Endothelial cell of umbilical vein (primary cell): ENCODE results near the gene FBLN2. TPM values are rescaled to one million over a fixed set of nuclear protein-coding genes. Genes with fewer than 3 reads are reported as not detected.

ENCODE experiments used
- BruUV-seq: library from RNA; stranded (reverse); fragments of 400-500 nt; replicated peaks from 2 replicates; lab custom pipeline; 2021; lab: Mats Ljungman, UMichigan
- CTCF ChIA-PET: fragments of 300-600, 350-600 bp; sonication (Branson Sonifier 250); formaldehyde crosslinking; loops from one replicate; lab custom pipeline; 2021; ENCODE audit warnings: antibody characterized with exemption, inconsistent platforms; lab: Charles Lee
- POLR2A ChIA-PET: fragments of 300-600, 350-600 bp; sonication (Branson Sonifier 250); formaldehyde crosslinking; loops from one replicate; lab custom pipeline; 2021; ENCODE audit warnings: antibody characterized with exemption, inconsistent platforms; lab: Charles Lee
- DNase-seq: peaks from one replicate; pipeline ENCODE4 v3.0.0-alpha.2; 2011; ENCODE audit warnings: low read depth, low spot score
- FAIRE-seq: peaks from 2 replicates; lab custom pipeline; 2011; peaks lifted over from hg19 to GRCh38; lab: Jason Lieb, UNC
- H2AFZ ChIP-seq: 2 replicates; pipeline ENCODE4 v1.6.0; 2012; ENCODE audit warnings: low read depth, low read length, control low read depth, inconsistent platforms
- H3K27ac ChIP-seq: 2 replicates; pipeline ENCODE4 v1.5.1; 2011; ENCODE audit warnings: low read depth, mild to moderate bottlenecking, control low read depth, low read length, moderate library complexity; ENCODE audit not compliant: insufficient read depth
- H3K27me3 ChIP-seq, 2 experiments: 2 replicates each; pipeline versions ENCODE4 v1.6.0 to v1.6.1; 2011; ENCODE audit warnings: low read length in 2 of 2, mixed read lengths in 1 of 2; ENCODE audit not compliant: control insufficient read depth in 2 of 2, insufficient read depth in 2 of 2
- H3K36me3 ChIP-seq, 2 experiments: 2 replicates in 1 of 2; 3 replicates in 1 of 2; pipeline ENCODE4 v1.5.1; 2011; ENCODE audit warnings: low read length in 2 of 2, mild to moderate bottlenecking in 1 of 2, moderate library complexity in 1 of 2; ENCODE audit not compliant: control insufficient read depth in 2 of 2, insufficient read depth in 2 of 2; ENCODE audit errors: extremely low read depth in 1 of 2
- H3K4me1 ChIP-seq: 3 replicates; pipeline ENCODE4 v1.5.1; 2011; ENCODE audit warnings: mild to moderate bottlenecking, low read length; ENCODE audit not compliant: control insufficient read depth, insufficient read depth; ENCODE audit errors: extremely low read depth
- H3K4me2 ChIP-seq: 2 replicates; pipeline ENCODE4 v1.6.1; 2011; ENCODE audit warnings: low read length, control low read depth, mixed read lengths; ENCODE audit not compliant: insufficient read depth
- H3K4me3 ChIP-seq, 3 experiments: fragments of 200-600 bp in 1 of 3; sonication (generic), shearing (Covaris generic) in 1 of 3; replicated peaks in 1 of 3; 2 replicates each; pipeline ENCODE4 v1.5.1; 2011 to 2016; ENCODE audit warnings: control low read depth in 3 of 3, low read length in 3 of 3, mild to moderate bottlenecking in 2 of 3, inconsistent platforms in 1 of 3, low read depth in 1 of 3, moderate library complexity in 1 of 3; ENCODE audit not compliant: insufficient read depth in 1 of 3
- H3K79me2 ChIP-seq: 2 replicates; pipeline ENCODE4 v1.6.0; 2012; ENCODE audit warnings: low read length, inconsistent platforms; ENCODE audit not compliant: control insufficient read depth, insufficient read depth
- H3K9ac ChIP-seq: replicated peaks from 2 replicates; pipeline ENCODE3; 2011; ENCODE audit warnings: low read length, control low read depth; ENCODE audit not compliant: insufficient read depth; ENCODE audit errors: extremely low read depth
- H3K9me1 ChIP-seq: replicated peaks from 3 replicates; pipeline ENCODE4 v1.6.0; 2011; ENCODE audit warnings: mild to moderate bottlenecking, low read length; ENCODE audit not compliant: control insufficient read depth, insufficient read depth; ENCODE audit errors: extremely low read depth
- H3K9me3 ChIP-seq: replicated peaks from 2 replicates; pipeline ENCODE4 v1.5.1; 2012; ENCODE audit warnings: low read length, inconsistent platforms; ENCODE audit not compliant: control insufficient read depth, insufficient read depth
- H4K20me1 ChIP-seq: replicated peaks from 2 replicates; pipeline ENCODE3; 2011; ENCODE audit warnings: mild to moderate bottlenecking, low read length; ENCODE audit not compliant: control insufficient read depth, insufficient read depth; ENCODE audit errors: extremely low read depth
- EZH2 ChIP-seq: IDR thresholded peaks from 2 replicates; pipeline ENCODE4 v1.6.1; 2012; ENCODE audit warnings: borderline replicate concordance, low read depth, mild to moderate bottlenecking, moderate library complexity, low read length, inconsistent platforms; ENCODE audit not compliant: severe bottlenecking
- FOS ChIP-seq: IDR thresholded peaks from 2 replicates; pipeline ENCODE4 v1.6.1; 2011; ENCODE audit warnings: mild to moderate bottlenecking, low read length, moderate library complexity, borderline replicate concordance; ENCODE audit not compliant: insufficient read depth
- GATA2 ChIP-seq: IDR thresholded peaks from 2 replicates; pipeline ENCODE4 v1.7.0; 2011; ENCODE audit warnings: low read depth, mild to moderate bottlenecking, moderate library complexity, mixed read lengths, low read length; ENCODE audit not compliant: insufficient read length, insufficient read depth
- JUN ChIP-seq: IDR thresholded peaks from 2 replicates; pipeline ENCODE4 v1.6.1; 2011; ENCODE audit warnings: borderline replicate concordance, low read depth; ENCODE audit not compliant: insufficient read length, insufficient read depth
- MAX ChIP-seq: IDR thresholded peaks from 2 replicates; pipeline ENCODE4 v1.6.1; 2011; ENCODE audit not compliant: insufficient read depth, insufficient read length
- MYC ChIP-seq: IDR thresholded peaks from one replicate; pipeline ENCODE4 v1.6.1; 2011; ENCODE audit warnings: mild to moderate bottlenecking, low read depth, low read length
- POLR2A ChIP-seq: IDR thresholded peaks from 2 replicates; pipeline ENCODE4 v1.6.1; 2012; ENCODE audit warnings: low read depth, mild to moderate bottlenecking, control low read depth, low read length
- POLR2AphosphoS5 ChIP-seq: IDR thresholded peaks from 2 replicates; pipeline ENCODE4 v1.6.1; 2012; ENCODE audit warnings: low read depth, mild to moderate bottlenecking, control low read depth, low read length, moderate library complexity; ENCODE audit not compliant: insufficient read depth
- dilution Hi-C: fragments of 300-500 bp; cut with MboI; formaldehyde crosslinking; loops from one replicate; pipeline ENCODE4 v1.15.0; 2019; ENCODE audit warnings: low sequenced_read_pairs; ENCODE audit not compliant: extremely low pct_ligation_motif_present
- intact Hi-C: fragments of 100-400 bp; cut with micrococcal nuclease; formaldehyde crosslinking; loops from one replicate; pipeline ENCODE4 v1.10.0; 2022
- polyA plus RNA-seq, 4 experiments: library from polyadenylated mRNA; depleted of rRNA in 3 of 4; stranded (reverse) in 3 of 4; unstranded in 1 of 4; fragments of >200 nt; gene quantifications; 2 replicates each; pipeline versions ENCODE4 v1.2.1 to v1.2.3, GENCODE V29; 2011 to 2012; ENCODE audit warnings: missing spikeins in 1 of 4
- total RNA-seq: library from RNA; stranded (reverse); gene quantifications from 2 replicates; pipeline ENCODE4 v1.2.3, GENCODE V29; 2021
- TF ChIP-seq, protein P1 (sequence below), 2 donors: IDR thresholded peaks; 1 replicate in 1 of 2; 2 replicates in 1 of 2; pipeline ENCODE4 v1.5.1; 2011; ENCODE audit warnings: low read length in 2 of 2, mild to moderate bottlenecking in 2 of 2, moderate library complexity in 2 of 2, control low read depth in 1 of 2, inconsistent platforms in 1 of 2, low read depth in 1 of 2; ENCODE audit not compliant: insufficient read depth in 1 of 2; ENCODE audit errors: extremely low read depth in 1 of 2

The FBLN2 gene
- total and polyA plus RNA-seq, 2 donors (not counting 3 experiments of a cell fraction or from before 2014, with no cell fraction given): 1.4 to 1.9 TPM

- ChIA-PET CTCF (interaction anchor here (0.9 kb wide), 1 partner anchor 9 kb away, joined by 4 read pairs; no protein-coding TSS in a partner anchor), POLR2A (no interaction called here)
- Histone ChIP-seq H3K9me3 (no peaks in the 10 kb centered on the region), H3K4me2 (no peak overlapping the region), H3K4me1 (no peaks in the 10 kb centered on the region), H3K27me3 (no peaks in the 10 kb centered on the region), H3K9me1 (no peaks in the 10 kb centered on the region), H3K79me2 (no peaks in the 10 kb centered on the region), H3K36me3 (no peaks in the 10 kb centered on the region), H2AFZ (no peak overlapping the region), H4K20me1 (no peaks in the 10 kb centered on the region), H3K4me3 (no peak overlapping the region), H3K27ac (no peak overlapping the region), H3K9ac (no peak overlapping the region)
- DNase-seq: no peak
- no peak for TF ChIP-seq JUN
- TF ChIP-seq FOS: no peak
- TF ChIP-seq MYC: no peak
- TF ChIP-seq EZH2: no peak
- no peak for TF ChIP-seq GATA2
- TF ChIP-seq, protein P1, sequence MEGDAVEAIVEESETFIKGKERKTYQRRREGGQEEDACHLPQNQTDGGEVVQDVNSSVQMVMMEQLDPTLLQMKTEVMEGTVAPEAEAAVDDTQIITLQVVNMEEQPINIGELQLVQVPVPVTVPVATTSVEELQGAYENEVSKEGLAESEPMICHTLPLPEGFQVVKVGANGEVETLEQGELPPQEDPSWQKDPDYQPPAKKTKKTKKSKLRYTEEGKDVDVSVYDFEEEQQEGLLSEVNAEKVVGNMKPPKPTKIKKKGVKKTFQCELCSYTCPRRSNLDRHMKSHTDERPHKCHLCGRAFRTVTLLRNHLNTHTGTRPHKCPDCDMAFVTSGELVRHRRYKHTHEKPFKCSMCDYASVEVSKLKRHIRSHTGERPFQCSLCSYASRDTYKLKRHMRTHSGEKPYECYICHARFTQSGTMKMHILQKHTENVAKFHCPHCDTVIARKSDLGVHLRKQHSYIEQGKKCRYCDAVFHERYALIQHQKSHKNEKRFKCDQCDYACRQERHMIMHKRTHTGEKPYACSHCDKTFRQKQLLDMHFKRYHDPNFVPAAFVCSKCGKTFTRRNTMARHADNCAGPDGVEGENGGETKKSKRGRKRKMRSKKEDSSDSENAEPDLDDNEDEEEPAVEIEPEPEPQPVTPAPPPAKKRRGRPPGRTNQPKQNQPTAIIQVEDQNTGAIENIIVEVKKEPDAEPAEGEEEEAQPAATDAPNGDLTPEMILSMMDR (IDR thresholded peaks at IDR 0.05; ENCODE audit: extremely low read depth in 1 of 2, insufficient read depth in 1 of 2, low read depth in 1 of 2, low read length in 2 of 2): no peak
- TF ChIP-seq POLR2AphosphoS5: no peak
- TF ChIP-seq MAX: no peak
- no peak for TF ChIP-seq POLR2A
- intact Hi-C loops: no loop called here
- no TSS peak for BruUV-seq
- dilution Hi-C loops: no loop called here
- no peak for FAIRE-seq
These were observed 115.0 kb downstream of the FBLN2 start for GRCh38 chr3:13663781-13664535.
